Measurements from ENCODE around the gene CAPN10.

- TF ChIP-seq TAF1 (IDR thresholded peaks at IDR 0.05; ENCODE audit: borderline replicate concordance, low read depth, low read length) (no peak), POLR2A (IDR thresholded peaks at IDR 0.05; ENCODE audit: low read depth, low read length) (no peak), POLR2AphosphoS5 (IDR thresholded peaks at IDR 0.05; ENCODE audit: low read depth, low read length) (no peak)
Observed at GRCh38 chr2:240591784-240592183, 5.2 kb downstream of the CAPN10 start.

Measured in GM12892 (cell line).